ENCODE results near the gene DNAJB5. TPM values are rescaled to one million over a fixed set of nuclear protein-coding genes. Genes with fewer than 3 reads are reported as not detected.

DNAJB5 gene
- total and polyA plus RNA-seq, 9 of the 15 experiments (the other 6 are each of a cell fraction or from before 2014, with no cell fraction given): 0.15 to 7.4 (median 3.7) TPM

DNA sequence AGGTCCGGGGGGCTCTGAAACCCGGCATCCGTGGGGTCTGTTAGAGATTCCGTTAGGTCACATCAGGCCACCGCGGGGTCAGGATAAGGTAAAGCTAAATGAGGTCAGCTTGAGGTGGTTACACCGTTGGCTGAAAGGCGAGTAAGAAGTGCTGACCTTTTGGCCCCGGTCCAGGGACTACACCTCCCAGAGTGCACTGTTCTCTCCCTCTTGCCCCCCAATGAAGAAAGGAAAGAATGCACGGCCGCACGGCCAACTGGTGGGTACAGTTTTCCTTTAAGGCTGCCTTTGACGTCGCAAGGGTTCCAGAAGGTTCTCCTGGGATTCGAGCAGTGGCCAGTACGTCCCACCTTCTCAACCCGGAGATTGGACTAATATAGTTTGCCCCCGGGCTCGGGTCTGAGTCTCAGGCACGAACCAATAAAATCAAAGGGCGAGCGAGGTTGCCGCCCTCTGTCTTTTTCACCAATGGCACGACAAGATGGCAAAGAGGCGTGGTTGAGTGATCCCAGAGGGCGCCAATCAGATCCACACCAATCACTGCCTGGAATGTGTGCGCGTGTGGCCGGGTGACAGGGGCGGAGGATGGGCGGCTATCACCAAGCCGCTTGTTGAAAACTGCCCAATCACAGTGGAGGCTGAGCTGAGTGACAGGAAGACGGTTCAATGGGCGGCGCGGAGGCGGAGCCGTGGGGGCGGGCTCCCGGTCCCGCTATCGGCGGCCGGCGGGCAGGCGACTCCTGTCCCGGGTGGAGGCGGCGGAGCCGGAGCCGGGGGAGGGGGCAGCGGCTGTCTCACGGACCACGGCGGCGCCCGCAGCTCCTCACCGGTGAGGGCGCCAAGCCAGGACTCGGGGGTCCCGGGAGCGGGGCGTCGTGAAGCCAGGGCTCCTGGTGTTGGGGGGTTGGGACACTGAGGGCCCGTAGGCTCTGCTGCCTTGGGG, at the start of gene DNAJB5 (continued):
- TF ChIP-seq, protein P1, sequence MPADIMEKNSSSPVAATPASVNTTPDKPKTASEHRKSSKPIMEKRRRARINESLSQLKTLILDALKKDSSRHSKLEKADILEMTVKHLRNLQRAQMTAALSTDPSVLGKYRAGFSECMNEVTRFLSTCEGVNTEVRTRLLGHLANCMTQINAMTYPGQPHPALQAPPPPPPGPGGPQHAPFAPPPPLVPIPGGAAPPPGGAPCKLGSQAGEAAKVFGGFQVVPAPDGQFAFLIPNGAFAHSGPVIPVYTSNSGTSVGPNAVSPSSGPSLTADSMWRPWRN (IDR thresholded peaks at IDR 0.05; ENCODE audit: low read depth): peak; percentile 95
- TF ChIP-seq MECOM (CRISPR knock-in tag; IDR thresholded peaks at IDR 0.05) (no peak), ILK (tag; IDR thresholded peaks at IDR 0.05; ENCODE audit: borderline replicate concordance, low read depth) (no peak), TEAD2 (tag; IDR thresholded peaks at IDR 0.05) (peak; percentile 96), SP1 (CRISPR knock-in tag; IDR thresholded peaks at IDR 0.05) (peak; percentile 90), MBD2 (IDR thresholded peaks at IDR 0.05; ENCODE audit: borderline replicate concordance, low read depth) (peak; percentile 93), EGR1 (conservative IDR thresholded peaks at IDR 0.05) (peak; percentile 77), CC2D1A (IDR thresholded peaks at IDR 0.05) (peak; percentile 38; the same call in 1 of the 2 replicates), GABPB1 (CRISPR knock-in tag; IDR thresholded peaks at IDR 0.05) (0 out of 2 replicates have a peak, but pooled peaks have one; percentile 19)
- TF ChIP-seq, protein P2, sequence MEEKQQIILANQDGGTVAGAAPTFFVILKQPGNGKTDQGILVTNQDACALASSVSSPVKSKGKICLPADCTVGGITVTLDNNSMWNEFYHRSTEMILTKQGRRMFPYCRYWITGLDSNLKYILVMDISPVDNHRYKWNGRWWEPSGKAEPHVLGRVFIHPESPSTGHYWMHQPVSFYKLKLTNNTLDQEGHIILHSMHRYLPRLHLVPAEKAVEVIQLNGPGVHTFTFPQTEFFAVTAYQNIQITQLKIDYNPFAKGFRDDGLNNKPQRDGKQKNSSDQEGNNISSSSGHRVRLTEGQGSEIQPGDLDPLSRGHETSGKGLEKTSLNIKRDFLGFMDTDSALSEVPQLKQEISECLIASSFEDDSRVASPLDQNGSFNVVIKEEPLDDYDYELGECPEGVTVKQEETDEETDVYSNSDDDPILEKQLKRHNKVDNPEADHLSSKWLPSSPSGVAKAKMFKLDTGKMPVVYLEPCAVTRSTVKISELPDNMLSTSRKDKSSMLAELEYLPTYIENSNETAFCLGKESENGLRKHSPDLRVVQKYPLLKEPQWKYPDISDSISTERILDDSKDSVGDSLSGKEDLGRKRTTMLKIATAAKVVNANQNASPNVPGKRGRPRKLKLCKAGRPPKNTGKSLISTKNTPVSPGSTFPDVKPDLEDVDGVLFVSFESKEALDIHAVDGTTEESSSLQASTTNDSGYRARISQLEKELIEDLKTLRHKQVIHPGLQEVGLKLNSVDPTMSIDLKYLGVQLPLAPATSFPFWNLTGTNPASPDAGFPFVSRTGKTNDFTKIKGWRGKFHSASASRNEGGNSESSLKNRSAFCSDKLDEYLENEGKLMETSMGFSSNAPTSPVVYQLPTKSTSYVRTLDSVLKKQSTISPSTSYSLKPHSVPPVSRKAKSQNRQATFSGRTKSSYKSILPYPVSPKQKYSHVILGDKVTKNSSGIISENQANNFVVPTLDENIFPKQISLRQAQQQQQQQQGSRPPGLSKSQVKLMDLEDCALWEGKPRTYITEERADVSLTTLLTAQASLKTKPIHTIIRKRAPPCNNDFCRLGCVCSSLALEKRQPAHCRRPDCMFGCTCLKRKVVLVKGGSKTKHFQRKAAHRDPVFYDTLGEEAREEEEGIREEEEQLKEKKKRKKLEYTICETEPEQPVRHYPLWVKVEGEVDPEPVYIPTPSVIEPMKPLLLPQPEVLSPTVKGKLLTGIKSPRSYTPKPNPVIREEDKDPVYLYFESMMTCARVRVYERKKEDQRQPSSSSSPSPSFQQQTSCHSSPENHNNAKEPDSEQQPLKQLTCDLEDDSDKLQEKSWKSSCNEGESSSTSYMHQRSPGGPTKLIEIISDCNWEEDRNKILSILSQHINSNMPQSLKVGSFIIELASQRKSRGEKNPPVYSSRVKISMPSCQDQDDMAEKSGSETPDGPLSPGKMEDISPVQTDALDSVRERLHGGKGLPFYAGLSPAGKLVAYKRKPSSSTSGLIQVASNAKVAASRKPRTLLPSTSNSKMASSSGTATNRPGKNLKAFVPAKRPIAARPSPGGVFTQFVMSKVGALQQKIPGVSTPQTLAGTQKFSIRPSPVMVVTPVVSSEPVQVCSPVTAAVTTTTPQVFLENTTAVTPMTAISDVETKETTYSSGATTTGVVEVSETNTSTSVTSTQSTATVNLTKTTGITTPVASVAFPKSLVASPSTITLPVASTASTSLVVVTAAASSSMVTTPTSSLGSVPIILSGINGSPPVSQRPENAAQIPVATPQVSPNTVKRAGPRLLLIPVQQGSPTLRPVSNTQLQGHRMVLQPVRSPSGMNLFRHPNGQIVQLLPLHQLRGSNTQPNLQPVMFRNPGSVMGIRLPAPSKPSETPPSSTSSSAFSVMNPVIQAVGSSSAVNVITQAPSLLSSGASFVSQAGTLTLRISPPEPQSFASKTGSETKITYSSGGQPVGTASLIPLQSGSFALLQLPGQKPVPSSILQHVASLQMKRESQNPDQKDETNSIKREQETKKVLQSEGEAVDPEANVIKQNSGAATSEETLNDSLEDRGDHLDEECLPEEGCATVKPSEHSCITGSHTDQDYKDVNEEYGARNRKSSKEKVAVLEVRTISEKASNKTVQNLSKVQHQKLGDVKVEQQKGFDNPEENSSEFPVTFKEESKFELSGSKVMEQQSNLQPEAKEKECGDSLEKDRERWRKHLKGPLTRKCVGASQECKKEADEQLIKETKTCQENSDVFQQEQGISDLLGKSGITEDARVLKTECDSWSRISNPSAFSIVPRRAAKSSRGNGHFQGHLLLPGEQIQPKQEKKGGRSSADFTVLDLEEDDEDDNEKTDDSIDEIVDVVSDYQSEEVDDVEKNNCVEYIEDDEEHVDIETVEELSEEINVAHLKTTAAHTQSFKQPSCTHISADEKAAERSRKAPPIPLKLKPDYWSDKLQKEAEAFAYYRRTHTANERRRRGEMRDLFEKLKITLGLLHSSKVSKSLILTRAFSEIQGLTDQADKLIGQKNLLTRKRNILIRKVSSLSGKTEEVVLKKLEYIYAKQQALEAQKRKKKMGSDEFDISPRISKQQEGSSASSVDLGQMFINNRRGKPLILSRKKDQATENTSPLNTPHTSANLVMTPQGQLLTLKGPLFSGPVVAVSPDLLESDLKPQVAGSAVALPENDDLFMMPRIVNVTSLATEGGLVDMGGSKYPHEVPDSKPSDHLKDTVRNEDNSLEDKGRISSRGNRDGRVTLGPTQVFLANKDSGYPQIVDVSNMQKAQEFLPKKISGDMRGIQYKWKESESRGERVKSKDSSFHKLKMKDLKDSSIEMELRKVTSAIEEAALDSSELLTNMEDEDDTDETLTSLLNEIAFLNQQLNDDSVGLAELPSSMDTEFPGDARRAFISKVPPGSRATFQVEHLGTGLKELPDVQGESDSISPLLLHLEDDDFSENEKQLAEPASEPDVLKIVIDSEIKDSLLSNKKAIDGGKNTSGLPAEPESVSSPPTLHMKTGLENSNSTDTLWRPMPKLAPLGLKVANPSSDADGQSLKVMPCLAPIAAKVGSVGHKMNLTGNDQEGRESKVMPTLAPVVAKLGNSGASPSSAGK (IDR thresholded peaks at IDR 0.05): 0 out of 2 replicates have a peak, but pooled peaks have one; percentile 5
- TF ChIP-seq, protein P3, sequence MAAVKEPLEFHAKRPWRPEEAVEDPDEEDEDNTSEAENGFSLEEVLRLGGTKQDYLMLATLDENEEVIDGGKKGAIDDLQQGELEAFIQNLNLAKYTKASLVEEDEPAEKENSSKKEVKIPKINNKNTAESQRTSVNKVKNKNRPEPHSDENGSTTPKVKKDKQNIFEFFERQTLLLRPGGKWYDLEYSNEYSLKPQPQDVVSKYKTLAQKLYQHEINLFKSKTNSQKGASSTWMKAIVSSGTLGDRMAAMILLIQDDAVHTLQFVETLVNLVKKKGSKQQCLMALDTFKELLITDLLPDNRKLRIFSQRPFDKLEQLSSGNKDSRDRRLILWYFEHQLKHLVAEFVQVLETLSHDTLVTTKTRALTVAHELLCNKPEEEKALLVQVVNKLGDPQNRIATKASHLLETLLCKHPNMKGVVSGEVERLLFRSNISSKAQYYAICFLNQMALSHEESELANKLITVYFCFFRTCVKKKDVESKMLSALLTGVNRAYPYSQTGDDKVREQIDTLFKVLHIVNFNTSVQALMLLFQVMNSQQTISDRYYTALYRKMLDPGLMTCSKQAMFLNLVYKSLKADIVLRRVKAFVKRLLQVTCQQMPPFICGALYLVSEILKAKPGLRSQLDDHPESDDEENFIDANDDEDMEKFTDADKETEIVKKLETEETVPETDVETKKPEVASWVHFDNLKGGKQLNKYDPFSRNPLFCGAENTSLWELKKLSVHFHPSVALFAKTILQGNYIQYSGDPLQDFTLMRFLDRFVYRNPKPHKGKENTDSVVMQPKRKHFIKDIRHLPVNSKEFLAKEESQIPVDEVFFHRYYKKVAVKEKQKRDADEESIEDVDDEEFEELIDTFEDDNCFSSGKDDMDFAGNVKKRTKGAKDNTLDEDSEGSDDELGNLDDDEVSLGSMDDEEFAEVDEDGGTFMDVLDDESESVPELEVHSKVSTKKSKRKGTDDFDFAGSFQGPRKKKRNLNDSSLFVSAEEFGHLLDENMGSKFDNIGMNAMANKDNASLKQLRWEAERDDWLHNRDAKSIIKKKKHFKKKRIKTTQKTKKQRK (IDR thresholded peaks at IDR 0.05; ENCODE audit: borderline replicate concordance, low read depth, low read length): peak; percentile 87
